ENCODE results near the gene FHIT.

FHIT gene

DNA sequence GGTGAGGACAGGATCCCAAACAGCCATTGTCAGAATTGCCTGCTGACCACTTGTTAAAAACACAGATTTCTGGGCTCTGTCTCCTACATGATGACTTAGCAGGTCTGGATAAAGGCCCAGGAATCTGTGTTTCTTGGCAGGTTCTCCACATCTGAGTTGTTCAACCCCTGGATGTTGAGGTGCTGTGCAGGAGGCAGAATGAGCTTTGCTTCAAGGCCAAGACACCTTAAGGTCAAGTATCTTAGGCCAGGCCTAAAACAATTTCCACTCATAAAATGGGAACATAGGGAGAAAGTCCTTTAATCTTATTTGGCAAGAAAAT lies 1522.7 kb downstream of the FHIT start:
- DNase-seq: no peak

- no peak for DNase-seq
These were observed 1523.2 kb downstream of the FHIT start for GRCh38 chr3:59727902-59728586.

GRCh38 chr3:59726279-59726678 lies 1525.0 kb downstream of the FHIT start:
- DNase-seq: peak; percentile 82

DNA sequence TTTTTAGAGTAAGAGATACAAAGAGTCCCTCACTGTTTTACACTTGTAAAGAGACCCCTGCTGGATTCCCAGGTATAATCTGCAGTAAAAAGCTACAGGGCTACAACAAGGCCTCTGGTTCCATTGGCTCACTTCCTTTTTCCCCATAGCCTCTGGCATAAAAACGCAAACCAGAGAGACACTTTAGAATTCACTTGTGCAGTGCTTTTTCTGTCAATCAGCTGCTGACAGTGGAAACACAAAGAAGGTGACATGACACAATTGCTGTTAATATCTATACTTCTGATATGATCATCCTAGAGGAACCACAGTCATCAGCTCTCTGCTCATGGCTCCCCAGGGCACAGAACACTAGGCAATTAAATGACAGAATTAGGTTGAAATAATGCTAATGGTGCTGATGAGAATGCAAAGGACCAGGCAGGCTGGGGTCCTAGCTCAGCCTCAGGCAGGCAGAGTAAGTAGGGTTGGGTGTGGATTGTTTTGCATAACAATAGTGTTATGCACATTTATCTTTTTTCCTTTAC lies 1533.5 kb downstream of the FHIT start:
- peak; percentile 25 for DNase-seq

DNA sequence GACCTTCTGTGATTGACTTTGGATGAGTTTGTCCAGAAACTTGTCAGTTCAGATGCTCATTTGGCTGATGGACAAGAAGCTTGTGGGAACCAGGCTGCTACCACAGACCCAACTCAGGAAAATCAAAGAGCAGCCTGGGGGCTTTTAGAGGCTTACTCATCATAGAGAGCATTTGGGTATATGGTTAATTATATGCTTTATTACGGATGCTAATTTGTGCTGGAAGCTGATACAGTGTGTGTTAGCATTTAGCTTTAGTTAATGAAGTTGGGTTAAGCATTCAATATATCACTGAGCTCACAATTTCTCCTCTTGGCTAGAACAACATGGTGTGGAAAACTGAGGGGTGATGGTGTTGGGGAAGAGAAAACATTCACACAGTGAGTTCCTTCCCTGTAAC lies 1537.2 kb downstream of the FHIT start:
- no peak for DNase-seq

- no peak for DNase-seq
These were observed 1540.7 kb downstream of the FHIT start for GRCh38 chr3:59710554-59710953.

- no peak for DNase-seq
These were observed 1541.3 kb downstream of the FHIT start for GRCh38 chr3:59709702-59710553.

DNA sequence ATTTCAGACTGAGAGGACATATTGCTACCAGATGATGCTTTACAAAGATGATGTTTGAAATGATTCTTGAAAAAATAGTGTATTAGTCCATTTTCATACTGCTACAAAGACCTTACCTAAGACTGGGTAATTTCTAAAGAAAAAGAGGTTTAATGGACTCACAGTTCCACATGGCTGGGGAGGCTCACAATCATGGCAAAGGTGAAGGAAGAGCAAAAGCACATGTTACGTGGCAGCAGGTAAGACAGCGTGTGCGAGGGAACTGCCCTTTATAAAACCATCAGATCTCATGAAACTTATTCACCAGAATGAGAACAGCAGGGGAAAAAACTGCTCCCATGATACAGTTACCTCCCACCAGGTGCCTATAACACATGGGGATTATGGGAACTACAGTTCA lies 1543.0 kb downstream of the FHIT start:
- DNase-seq: no peak

GRCh38 chr3:59704292-59704691 lies 1547.0 kb downstream of the FHIT start:
- DNase-seq: no peak

DNA sequence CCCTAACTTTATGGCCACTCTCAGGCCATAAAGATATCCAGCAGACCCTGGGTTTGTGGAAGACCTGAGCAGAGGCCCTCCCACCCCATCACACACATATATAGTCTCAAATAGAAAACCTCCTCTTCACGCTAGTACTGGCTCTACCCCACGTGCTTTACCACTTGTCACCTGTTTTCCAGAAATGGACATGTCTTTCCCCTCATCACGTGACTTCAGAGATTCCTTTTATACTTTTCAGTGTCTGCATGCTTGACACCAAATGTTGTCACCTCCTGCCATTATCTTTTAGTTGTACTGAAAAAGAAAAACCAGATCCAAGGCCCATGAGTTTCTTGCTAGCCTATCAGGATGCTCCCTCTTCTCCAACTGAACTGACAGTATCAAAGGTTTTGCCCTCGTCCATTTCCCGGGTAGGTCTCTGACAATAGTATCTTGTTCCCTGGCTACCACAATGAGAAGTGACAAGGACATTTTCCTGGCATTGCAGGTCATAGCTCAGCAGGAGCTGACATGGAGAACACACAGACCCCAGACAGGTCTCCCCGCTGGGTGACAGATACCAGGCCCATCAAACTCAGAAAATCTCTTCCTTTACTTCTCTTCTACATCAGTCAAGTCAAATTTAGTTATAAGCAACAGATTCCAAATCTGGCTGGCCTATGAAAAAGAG lies 1551.5 kb downstream of the FHIT start:
- DNase-seq: no peak
